KG1 (cell line): ENCODE data around the gene DOK5.

Source experiments
- DNase-seq: peaks from one replicate; lab custom pipeline; 2025; lab: John Stamatoyannopoulos, UW

DOK5 gene

DNA sequence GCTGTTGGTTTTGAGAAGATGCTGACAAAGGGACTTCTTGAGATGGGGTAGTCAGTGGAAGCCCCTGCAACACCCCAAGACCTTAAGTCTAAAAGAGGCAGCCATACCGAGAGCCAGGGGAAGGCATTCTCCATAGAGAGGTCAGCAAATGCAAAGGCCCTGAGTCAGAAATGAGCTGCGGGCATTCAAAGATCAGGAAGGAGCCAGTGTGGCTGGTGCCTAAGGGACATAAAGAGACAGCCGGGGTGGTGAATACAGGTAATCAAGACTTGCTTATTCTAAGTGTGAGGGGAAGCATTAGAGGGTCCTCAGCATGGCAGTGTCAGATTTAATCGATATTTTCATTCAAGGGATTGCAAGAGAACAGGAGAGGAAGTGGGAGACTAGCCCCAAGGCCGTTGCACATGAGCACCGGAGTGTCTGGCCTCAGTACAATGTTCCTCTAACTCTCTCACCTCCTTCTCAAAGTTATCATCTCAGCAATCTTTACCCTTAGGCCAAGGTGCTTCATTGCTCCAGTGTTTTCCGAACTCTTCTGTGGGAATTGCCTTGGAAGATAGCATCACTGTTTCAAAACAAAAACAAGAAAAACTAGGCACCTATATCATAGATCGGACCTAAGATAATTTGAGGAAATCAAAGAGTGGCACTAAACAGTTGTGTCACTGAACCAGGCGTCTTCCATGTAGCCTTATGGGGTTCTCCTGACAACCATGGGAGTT, 173.2 kb downstream of the DOK5 start:
- DNase-seq, result no peak

DNA sequence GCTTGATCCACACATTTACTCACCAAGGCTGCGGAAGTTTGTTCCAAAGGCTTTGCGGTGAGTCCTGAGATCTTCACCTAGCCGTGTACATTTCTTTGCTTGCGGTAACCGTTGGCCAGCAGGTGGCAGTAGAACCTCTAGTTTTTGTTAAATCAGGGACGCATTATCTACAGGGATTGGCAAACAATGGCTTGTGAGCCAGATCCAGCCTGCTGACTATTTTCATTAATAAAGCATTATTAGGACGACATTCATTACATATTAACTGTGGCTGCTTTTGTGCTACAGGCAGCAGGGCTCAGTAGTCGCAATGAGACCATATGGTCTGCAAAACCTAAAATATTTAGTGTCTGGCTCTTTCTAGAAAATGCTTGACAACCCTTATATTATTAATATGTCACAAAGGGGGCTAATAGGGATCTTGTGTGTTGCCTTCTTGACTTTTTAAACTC, 174.1 kb downstream of the DOK5 start:
- DNase-seq, result peak; percentile 70

GRCh38 chr20:54650052-54650719, 174.8 kb downstream of the DOK5 start:
- DNase-seq, result no peak

GRCh38 chr20:54651252-54651651, 175.9 kb downstream of the DOK5 start:
- DNase-seq, result no peak

GRCh38 chr20:54654450-54654849, 179.1 kb downstream of the DOK5 start:
- no peak for DNase-seq

GRCh38 chr20:54657268-54657826, 182.0 kb downstream of the DOK5 start:
- DNase-seq, result no peak

GRCh38 chr20:54658525-54658924, 183.1 kb downstream of the DOK5 start:
- no peak for DNase-seq

GRCh38 chr20:54661265-54661664, 185.9 kb downstream of the DOK5 start:
- DNase-seq, result no peak

DNA sequence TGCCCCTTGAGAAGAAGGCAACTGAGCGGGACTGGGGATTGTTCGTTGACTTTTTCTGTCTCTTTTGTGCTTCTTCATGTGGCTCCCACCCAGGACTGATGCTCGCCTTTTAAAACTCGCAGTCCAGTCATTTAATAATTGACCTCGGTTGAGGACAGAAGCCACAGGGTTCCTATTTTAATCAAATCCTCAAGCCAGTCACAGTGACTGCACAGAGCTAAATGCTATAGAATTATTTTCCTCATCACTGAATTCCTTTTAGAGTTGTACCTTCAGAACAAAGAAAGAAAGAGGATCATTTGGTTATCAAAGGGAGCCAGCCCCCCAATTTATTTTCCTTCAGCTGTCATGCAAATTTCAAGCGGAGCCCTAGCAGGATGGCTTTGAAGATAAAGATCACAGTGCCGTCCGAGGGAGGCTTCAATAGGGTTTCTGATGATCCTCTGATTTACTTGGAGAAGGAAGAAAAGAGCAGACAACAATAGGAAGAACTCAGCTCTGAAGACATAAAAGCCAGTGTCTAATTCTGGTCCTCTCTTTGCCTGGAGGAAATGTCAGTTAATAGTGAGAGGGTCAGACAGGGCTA, 186.6 kb downstream of the DOK5 start:
- DNase-seq, result no peak

GRCh38 chr20:54665812-54666211, 190.4 kb downstream of the DOK5 start:
- no peak for DNase-seq

GRCh38 chr20:54668271-54669039, 193.1 kb downstream of the DOK5 start:
- DNase-seq, result peak; percentile 5

- no peak for DNase-seq
Measured at GRCh38 chr20:54669040-54669363, 193.6 kb downstream of the DOK5 start.

DNA sequence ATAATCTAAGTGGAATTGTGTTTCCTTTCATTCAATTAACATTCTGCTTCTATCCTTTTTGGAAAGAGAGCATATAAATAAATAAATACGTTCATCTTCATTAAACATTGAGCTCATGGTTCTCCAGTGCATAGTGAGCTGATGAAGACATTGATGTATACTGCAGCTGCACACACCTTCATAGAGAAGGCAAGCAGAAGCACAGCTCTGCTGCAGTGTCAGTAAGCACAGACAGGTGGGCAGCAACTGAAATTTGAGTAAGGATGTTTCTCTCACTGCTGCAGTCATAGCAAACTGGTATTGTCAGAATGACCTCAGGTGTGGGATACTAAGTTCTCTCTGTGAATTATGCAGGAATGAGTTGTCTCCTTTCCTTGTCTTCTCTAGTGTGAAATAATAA, 202.9 kb downstream of the DOK5 start:
- DNase-seq, result no peak

GRCh38 chr20:54680439-54680838, 205.0 kb downstream of the DOK5 start:
- no peak for DNase-seq

DNA sequence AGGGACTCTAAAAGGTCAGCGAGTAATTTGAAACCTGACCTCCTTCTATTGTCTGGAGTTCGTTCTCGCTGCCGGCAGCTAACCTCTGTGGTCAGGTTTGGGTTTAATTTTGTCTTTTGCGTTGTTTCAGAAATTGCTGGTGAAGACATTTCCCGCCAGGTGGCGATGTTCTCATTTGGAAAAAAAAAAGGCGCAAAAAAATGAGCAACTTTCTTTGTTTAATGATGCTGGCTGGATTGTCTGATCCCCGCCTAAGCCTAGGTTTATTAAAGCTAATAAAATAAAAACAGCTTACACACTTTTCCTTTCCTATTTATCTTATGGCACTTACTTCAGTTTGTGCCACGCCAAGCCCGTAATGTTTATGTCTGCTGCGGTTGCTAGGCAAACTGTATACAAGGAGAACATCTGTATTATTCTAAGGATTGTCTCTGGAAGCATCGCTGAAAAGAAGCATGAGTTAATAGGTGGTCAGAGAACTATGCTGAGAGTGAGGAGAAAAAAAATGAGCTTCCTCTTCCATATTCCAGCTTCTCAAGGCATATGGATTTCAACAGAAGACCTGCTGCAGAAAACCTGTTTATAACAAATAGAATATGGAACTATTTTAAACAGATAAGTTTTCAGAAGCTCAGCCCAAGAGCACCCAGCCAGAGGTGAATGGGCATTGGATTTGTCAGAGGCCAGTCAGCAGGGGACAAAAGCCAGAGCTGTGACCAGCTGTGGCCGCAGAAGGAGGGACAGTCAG, 205.7 kb downstream of the DOK5 start:
- DNase-seq, result peak; percentile 27

- no peak for DNase-seq
Measured at GRCh38 chr20:54681869-54682268, 206.5 kb downstream of the DOK5 start.

DNA sequence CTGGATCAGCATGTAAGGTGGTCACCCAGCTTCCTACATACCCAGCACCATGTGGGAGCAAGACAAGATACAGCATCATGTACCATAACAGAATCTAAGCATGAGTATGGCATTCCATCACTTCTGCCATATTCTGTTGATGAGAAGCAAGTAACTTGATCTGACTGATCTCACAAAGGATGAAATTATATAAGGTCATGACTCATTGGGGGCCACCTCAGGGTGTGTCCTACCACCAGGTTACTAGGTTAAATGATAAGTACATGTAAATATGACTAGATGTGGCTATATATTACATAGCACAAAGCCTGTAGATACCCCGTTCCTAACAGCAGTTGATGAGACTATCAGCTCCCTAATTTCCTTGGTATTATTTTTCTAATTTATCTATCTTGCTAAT, 213.1 kb downstream of the DOK5 start:
- DNase-seq, result no peak

DNA sequence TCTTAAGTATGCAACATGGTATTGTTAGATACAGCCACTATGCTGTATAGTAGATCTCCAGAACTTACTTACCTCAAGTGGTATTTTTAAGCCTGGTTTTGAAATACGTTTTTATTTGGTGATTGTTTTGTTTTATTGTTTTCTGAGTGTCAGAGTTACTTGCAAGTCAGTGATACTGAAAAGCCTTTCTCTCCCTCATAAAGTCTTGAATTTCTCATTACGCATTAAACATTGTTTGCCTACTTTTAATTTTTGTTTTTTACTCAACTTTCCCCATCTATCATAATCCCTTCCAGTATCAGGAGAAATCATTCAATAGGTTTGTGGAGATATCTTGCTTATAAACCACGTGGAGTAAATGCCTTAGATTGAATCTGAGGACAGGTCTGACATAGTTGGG, 214.9 kb downstream of the DOK5 start:
- DNase-seq, result no peak

- DNase-seq, result no peak
Measured at GRCh38 chr20:54691327-54691726, 215.9 kb downstream of the DOK5 start.

DNA sequence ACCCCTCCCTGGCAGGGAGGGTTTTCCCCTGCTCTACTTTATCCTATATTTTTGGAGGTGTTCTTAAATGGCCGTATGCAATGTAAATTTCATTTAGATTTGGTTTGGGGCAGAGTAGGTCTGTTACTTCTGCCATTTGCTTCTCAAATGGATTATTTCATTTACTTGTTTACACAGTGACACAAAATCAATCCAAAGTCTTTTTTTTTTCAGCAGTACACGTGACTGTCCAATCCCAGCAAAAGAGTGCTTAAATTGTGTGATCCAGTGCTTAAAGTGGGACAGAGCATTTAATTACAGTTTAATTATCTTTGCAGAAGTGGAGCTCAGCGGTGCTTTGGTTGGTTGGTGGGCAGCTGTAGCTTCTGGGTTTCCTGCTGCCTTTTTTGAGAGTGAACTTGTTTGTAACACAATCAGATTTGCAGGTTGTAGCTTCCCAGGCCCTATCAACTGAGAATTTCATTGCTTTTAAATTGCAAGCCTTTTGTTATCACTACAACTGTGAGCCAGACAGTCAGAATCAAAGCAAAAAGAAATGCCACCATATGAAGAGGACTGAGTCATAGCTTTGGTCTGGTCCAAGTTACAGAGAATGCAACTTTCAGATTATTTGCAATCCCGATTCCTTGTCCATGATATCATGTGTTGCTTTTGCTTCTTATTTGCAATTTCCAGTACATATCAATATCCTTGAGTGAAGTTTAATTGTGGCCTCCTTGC, 216.9 kb downstream of the DOK5 start:
- DNase-seq, result no peak

- no peak for DNase-seq
Measured at GRCh38 chr20:54694516-54694915, 219.1 kb downstream of the DOK5 start.
